ENCODE data around the gene UGT1A10. TPM values are rescaled to one million over a fixed set of nuclear protein-coding genes. Genes with fewer than 3 reads are reported as not detected.
A peak's percentile ranks its signal among the peaks of the same experiment; 100 is the strongest.
"Not testable (repeated sequence)": the region's sequence is repeated elsewhere in the genome, so short reads cannot be mapped to it uniquely, and the experiment has no call there.

UGT1A10 gene
- total RNA-seq, 1 experiment from 2014 or later: 8.2 TPM

GRCh38 chr2:233655943-233656342 lies 19.7 kb downstream of the UGT1A10 start:
- DNase-seq (ENCODE audit: low read depth): not testable (repeated sequence)

GRCh38 chr2:233656443-233656842 lies 20.2 kb downstream of the UGT1A10 start:
- DNase-seq (ENCODE audit: low read depth): no peak

GRCh38 chr2:233658610-233659009 lies 22.4 kb downstream of the UGT1A10 start:
- DNase-seq (ENCODE audit: low read depth): no peak

- no peak for DNase-seq (ENCODE audit: low read depth)
Observed at GRCh38 chr2:233663911-233664310, 27.7 kb downstream of the UGT1A10 start.

GRCh38 chr2:233668605-233669260 lies 32.5 kb downstream of the UGT1A10 start:
- DNase-seq (ENCODE audit: low read depth): no peak

- no peak for DNase-seq (ENCODE audit: low read depth)
Observed at GRCh38 chr2:233671290-233672161, 35.3 kb downstream of the UGT1A10 start, which contains the start of gene UGT1A9. Gene UGT1A9 (plus strand): TSS chr2:233671898. CDS start chr2:233671935, 37 bp downstream.

GRCh38 chr2:233672886-233673285 lies 36.6 kb downstream of the UGT1A10 start:
- no peak for DNase-seq (ENCODE audit: low read depth)

- no peak for DNase-seq (ENCODE audit: low read depth)
Observed at GRCh38 chr2:233673896-233674295, 37.6 kb downstream of the UGT1A10 start.

GRCh38 chr2:233674314-233674713 lies 38.1 kb downstream of the UGT1A10 start:
- no peak for DNase-seq (ENCODE audit: low read depth)

GRCh38 chr2:233674995-233675394 lies 38.7 kb downstream of the UGT1A10 start:
- no peak for DNase-seq (ENCODE audit: low read depth)

- peak; percentile 70 for DNase-seq (ENCODE audit: low read depth)
Observed at GRCh38 chr2:233676046-233676445, 39.8 kb downstream of the UGT1A10 start.

GRCh38 chr2:233679196-233679595 lies 42.9 kb downstream of the UGT1A10 start:
- DNase-seq (ENCODE audit: low read depth): no peak

GRCh38 chr2:233680361-233681045 lies 44.3 kb downstream of the UGT1A10 start:
- no peak for DNase-seq (ENCODE audit: low read depth)

GRCh38 chr2:233681521-233682099 lies 45.4 kb downstream of the UGT1A10 start, which contains the start of gene UGT1A7:
Gene UGT1A7 (plus strand): TSS chr2:233681901. CDS start chr2:233681938, 37 bp downstream.
- DNase-seq (ENCODE audit: low read depth): no peak

- DNase-seq (ENCODE audit: low read depth): no peak
Observed at GRCh38 chr2:233684640-233685039, 48.4 kb downstream of the UGT1A10 start.

GRCh38 chr2:233686928-233687327 lies 50.7 kb downstream of the UGT1A10 start:
- DNase-seq (ENCODE audit: low read depth): no peak

- no peak for DNase-seq (ENCODE audit: low read depth)
Observed at GRCh38 chr2:233688341-233688740, 52.1 kb downstream of the UGT1A10 start.

GRCh38 chr2:233689031-233689430 lies 52.8 kb downstream of the UGT1A10 start:
- DNase-seq (ENCODE audit: low read depth): no peak

GRCh38 chr2:233689501-233689900 lies 53.3 kb downstream of the UGT1A10 start:
- DNase-seq (ENCODE audit: low read depth): no peak

GRCh38 chr2:233690444-233690843 lies 54.2 kb downstream of the UGT1A10 start:
- DNase-seq (ENCODE audit: low read depth): peak; percentile 39

Data from Daoy (cell line).